GM12801 (cell line): Measurements from ENCODE around the gene GDF7.

Experiments used
- TF ChIP-seq, protein P1 (sequence below): IDR thresholded peaks from one replicate; pipeline ENCODE4 v1.5.1; 2011; ENCODE audit warnings: control low read depth; ENCODE audit not compliant: insufficient read length; ENCODE audit errors: extremely low read depth

GDF7 gene

DNA sequence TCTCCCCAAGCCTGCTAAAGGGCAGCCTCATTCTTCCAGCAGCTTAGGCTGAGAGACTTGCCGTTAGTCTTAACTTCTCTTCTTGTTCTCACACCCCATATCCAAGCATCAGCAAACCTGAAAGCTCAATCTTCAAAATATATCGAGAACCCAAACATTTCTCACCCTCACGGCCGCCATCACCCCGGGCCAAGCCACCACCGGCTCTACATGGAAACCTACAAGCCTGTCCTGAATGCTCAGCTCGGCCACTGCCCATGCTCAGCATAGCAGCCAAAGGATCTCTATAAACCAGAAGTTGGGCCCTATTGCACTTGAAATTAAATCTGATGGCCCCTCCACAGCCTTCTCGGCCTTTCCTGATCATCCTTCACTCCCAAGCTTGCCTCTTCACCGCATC, 18.1 kb upstream of the GDF7 start:
- TF ChIP-seq, protein P1, sequence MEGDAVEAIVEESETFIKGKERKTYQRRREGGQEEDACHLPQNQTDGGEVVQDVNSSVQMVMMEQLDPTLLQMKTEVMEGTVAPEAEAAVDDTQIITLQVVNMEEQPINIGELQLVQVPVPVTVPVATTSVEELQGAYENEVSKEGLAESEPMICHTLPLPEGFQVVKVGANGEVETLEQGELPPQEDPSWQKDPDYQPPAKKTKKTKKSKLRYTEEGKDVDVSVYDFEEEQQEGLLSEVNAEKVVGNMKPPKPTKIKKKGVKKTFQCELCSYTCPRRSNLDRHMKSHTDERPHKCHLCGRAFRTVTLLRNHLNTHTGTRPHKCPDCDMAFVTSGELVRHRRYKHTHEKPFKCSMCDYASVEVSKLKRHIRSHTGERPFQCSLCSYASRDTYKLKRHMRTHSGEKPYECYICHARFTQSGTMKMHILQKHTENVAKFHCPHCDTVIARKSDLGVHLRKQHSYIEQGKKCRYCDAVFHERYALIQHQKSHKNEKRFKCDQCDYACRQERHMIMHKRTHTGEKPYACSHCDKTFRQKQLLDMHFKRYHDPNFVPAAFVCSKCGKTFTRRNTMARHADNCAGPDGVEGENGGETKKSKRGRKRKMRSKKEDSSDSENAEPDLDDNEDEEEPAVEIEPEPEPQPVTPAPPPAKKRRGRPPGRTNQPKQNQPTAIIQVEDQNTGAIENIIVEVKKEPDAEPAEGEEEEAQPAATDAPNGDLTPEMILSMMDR = no peak

DNA sequence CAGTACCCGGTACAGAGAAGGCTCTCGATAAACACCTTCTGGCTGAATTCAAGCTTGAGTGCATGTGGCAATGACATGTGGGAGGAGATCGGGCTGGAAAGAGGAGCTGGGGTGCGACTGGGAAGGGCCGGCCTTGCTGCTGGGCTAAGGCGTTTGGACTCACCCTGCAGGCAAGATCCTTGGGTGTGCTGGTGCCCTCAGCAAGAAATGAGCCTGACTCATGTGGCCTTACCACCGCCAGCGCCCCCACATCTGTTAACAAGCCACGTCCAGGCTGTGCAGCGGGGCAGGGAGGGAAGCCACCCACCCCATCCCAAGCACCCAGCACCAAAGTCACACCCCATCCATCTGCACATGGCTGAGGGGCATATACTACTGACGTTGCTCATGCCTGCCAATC, 17.4 kb upstream of the GDF7 start:
- TF ChIP-seq, protein P1 = no peak

GRCh38 chr2:20649976-20650375, 17.0 kb upstream of the GDF7 start:
- TF ChIP-seq, protein P1 = no peak

GRCh38 chr2:20650393-20650876, 16.5 kb upstream of the GDF7 start:
- TF ChIP-seq, protein P1 = no peak

- TF ChIP-seq, protein P1 = no peak
Observed at GRCh38 chr2:20650877-20651730, 15.8 kb upstream of the GDF7 start, which contains the start of gene HS1BP3. HS1BP3 (minus strand) TSS chr2:20651098; CDS start chr2:20651063, 35 bp downstream.

DNA sequence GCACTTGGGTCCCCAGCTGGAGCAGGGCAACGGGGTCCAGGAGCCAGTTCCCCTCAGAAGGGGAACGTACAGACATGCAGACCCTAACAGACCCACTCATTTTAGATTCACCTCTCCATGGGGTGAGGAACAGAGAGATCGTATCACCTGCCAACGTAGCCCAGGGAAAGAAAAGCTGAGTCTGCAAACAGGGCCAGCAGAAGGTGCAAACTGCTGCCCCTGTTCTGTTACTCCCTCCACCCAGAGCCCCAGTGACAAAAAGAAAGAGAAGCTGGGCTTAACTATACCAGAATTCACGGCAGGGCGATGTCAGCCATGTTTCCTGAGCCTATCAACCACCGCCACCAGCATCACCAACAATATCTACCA, 15.2 kb upstream of the GDF7 start:
- TF ChIP-seq, protein P1 = no peak

- TF ChIP-seq, protein P1 = no peak
Observed at GRCh38 chr2:20652141-20652540, 14.8 kb upstream of the GDF7 start.
